GDM1 (cell line): Measurements from ENCODE around the gene DENND1A.

Source experiments
- DNase-seq: peaks from one replicate; lab custom pipeline; 2025; lab: John Stamatoyannopoulos, UW

The DENND1A gene

GRCh38 chr9:123725389-123725788 is 204.5 kb downstream of the DENND1A start:
- DNase-seq: no peak

GRCh38 chr9:123724211-123724796 is 205.6 kb downstream of the DENND1A start:
- peak; percentile 2 for DNase-seq

- no peak for DNase-seq
Observed at GRCh38 chr9:123723135-123723875, 206.6 kb downstream of the DENND1A start.

- no peak for DNase-seq
Observed at GRCh38 chr9:123722378-123722777, 207.5 kb downstream of the DENND1A start.

- no peak for DNase-seq
Observed at GRCh38 chr9:123718188-123718587, 211.7 kb downstream of the DENND1A start.

DNA sequence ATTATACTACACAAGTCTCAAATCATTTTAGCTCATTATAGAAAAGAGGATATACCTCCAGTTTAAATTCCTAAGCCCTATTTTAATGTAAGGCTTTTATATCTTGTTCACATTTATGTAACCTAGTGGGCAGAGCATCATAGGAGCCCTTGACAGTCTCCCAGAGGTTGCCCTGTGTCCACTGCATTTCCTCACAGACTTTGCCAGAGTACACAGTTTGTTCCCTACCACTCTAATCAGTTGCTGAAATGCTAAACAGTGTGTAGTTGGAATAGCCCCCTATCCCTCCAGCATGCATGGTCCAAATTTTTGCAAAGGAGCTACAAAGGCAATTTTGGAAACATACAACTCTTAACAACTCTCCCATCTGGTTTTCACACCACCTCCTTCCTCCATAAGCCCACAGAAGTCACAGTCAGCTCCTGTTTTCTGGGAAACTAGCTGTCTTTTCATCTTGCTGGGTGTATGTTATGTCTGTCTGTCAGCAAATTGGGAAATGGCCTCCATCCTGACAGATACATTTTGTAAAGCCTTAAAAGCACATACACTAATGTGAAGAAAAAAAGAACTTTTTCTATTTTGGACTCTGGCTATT is 212.2 kb downstream of the DENND1A start:
- DNase-seq: no peak

GRCh38 chr9:123716339-123716945 is 213.5 kb downstream of the DENND1A start:
- no peak for DNase-seq

DNA sequence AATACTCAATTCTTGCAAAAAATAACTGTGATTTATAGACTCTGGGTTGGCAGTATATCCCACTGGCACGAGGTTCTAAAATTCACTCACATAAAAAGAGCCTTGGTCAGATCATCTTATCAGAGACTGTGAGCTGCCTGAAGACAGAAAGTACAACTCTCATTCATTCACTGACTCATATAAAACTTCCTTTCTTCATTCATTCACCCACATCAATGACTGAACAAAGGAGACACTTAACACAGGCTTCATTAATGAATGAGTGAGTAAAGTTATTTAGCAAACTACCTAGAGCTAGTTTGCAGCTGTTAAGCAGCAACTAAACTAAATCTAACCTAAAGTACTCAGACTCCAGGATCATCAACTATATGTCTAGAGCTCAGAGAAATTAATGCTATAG is 214.7 kb downstream of the DENND1A start:
- DNase-seq: no peak

- DNase-seq: no peak
Observed at GRCh38 chr9:123713282-123713681, 216.6 kb downstream of the DENND1A start.

- DNase-seq: no peak
Observed at GRCh38 chr9:123712399-123712798, 217.5 kb downstream of the DENND1A start.

DNA sequence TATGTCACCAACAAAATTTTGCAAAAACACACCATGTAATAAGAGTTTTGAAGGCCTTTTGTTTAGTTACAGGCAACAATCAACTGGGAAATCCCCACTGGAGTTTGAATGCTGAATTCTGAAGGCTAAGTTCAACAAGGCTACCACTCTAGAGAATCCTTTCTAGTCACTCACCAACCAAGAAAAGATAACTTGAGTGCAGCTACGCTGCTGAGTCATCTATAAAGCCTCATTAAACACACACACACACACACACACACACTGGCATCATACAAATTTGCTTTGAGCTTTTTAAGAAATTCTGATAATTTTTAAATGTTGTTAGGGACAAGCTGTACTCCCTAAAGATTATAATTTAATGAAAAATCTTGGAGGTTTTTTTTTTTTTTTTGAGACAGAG is 219.6 kb downstream of the DENND1A start:
- DNase-seq: no peak

- DNase-seq: no peak
Observed at GRCh38 chr9:123702483-123702882, 227.4 kb downstream of the DENND1A start.

DNA sequence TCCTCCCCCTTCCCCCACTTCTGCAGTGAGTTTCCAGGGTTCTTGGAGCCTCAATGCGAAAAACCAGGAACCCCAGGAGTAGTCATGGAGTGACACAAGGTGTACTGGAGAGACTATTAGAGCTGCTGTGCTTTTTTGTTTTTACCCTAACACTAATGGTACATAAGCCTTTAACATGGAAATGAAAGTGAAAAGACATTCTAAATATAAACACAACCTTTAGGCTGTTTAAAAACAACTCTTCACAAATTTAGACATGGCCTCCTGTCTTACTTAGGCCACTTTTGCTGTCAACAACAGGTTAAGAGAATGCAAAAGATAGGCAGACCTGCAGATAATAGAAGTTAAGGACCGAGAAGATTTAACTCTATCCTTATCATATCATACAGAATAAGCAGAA is 232.2 kb downstream of the DENND1A start:
- DNase-seq: no peak

- DNase-seq: no peak
Observed at GRCh38 chr9:123696476-123696875, 233.4 kb downstream of the DENND1A start.

DNA sequence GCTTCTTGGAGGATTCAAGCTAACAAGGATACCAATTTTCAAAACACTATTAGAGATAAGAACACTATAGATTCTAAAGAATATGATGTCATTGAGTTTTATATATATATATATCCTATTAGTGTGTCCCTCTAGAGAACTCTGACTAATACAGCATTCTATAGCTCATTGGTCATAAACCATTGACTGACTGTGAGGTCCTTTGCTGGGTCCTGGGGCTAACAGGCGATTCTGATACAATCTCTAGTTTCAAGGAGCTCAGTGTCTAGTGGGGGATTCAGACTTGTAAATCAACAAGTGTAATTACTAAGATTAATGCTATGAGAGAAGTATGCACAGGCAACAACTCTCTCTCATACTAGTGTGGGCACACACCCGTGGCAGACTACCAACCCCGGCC is 234.5 kb downstream of the DENND1A start:
- no peak for DNase-seq

- DNase-seq: no peak
Observed at GRCh38 chr9:123691765-123692303, 238.1 kb downstream of the DENND1A start.

DNA sequence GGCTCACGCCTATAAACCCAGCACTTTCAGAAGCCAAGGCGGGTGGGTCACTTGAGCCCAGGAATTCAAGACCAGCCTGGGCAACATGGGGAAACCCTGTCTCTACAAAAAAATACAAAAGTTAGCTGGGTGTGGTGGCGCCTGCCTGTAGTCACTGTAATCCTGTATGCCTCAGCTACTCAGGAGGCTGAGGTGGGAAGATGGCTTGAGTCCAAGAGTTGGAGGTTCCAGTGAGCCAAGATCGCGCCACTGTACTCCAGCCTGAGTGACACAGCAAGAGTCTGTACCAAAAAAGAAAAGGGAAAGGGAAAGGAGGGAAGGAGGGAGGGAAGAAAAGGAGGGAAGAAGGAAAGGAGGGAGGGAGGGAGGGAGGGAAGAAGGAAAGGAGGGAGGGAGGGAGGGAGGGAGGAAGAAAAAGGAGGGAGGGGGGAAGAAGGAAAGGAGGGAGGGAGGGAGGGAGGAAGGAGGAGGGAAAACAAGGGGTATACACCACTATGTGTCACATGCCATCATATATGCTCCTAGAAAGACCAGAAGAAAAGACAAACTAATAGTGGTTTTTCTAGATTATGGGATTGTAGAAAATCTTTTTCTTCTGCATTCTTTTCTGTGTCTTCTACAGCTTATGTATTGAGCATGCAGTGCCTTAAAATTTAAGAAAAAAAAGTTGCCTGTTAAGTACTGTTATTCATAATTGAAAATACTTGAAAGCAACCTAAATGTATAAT is 240.1 kb downstream of the DENND1A start:
- DNase-seq: no peak

GRCh38 chr9:123687246-123687751 is 242.6 kb downstream of the DENND1A start:
- DNase-seq: no peak

- DNase-seq: no peak
Observed at GRCh38 chr9:123686829-123687192, 243.1 kb downstream of the DENND1A start.

GRCh38 chr9:123686131-123686828 is 243.6 kb downstream of the DENND1A start:
- no peak for DNase-seq

- no peak for DNase-seq
Observed at GRCh38 chr9:123685489-123686083, 244.3 kb downstream of the DENND1A start.
